ENCODE results near the gene MED26. TPM values are rescaled to one million over a fixed set of nuclear protein-coding genes. Genes with fewer than 3 reads are reported as not detected.

MED26 gene
- total and polyA plus RNA-seq, 2 of the 13 experiments (the other 11 are each of a cell fraction or from before 2014, with no cell fraction given), result 3.5 to 3.8 TPM

DNA sequence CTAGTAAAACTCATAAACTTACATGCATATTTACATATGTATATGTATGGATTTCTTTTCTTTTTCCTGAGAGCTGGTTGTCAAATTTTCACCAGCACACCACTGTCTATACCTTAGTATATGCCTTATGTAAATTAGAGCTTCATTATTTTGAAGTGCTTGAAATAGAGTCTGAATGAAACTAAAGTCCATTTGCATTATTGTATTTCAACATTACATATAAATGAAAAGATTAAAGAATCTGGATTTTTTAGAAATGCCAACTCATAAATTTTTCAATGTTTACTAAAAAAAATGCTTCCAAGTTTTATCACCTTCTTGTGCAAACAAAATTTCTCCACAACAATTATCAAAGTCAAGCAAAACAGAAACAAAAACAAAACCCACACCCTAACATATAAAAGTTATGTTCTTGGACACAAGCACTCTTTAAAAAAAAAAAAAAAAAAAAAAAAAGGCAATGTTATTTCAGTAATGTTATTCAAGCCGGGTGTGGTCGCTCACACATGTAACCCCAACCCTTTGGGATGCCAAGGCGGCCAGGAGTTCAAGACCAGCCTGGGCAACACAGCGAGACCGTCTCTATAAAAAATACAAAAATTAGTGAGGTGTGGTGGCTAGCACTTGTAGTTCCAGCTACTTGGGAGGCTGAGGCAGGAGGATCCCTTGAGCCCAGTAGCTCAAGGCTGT lies 18.3 kb downstream of the MED26 start:
- no peak overlapping the region for H3K9ac ChIP-seq (ENCODE audit: insufficient read depth, low read depth, low read length)
- peaks cover 88% of the 10 kb centered on the region for H3K79me2 ChIP-seq (ENCODE audit: insufficient read depth, low read length)
- no peak overlapping the region for H3K27ac ChIP-seq (ENCODE audit: extremely low read length, insufficient read depth, low read length)
- intact Hi-C loops (cut with micrococcal nuclease; ENCODE audit: unreplicated experiment) (no loop called here), in situ Hi-C loops (cut with HindIII; ENCODE audit: extremely low pct_ligation_motif_present, low pct_unique_long_range_greater_than_20kb) (no loop called here)
- H3K4me1 ChIP-seq (ENCODE audit: insufficient read depth, low read length), result 0 out of 2 replicates have a peak, but pooled peaks cover under 1% of the 10 kb centered on the region
- H3K4me2 ChIP-seq (ENCODE audit: low read depth, low read length), result no peak overlapping the region
- DNase-seq (ENCODE audit: low spot score), result no peak
- ChIA-PET POLR2A (no interaction called here), CTCF (ENCODE audit: low intra/inter-chr PET ratio, low total read pairs) (no interaction called here)
- H3K27me3 ChIP-seq (ENCODE audit: control insufficient read depth in 1 of 2, insufficient read depth in 2 of 2, low read length in 2 of 2), result no peaks in the 10 kb centered on the region
- no peak for ATAC-seq
- peaks cover 8% of the 10 kb centered on the region; the same call in 1 of the 2 replicates for H4K20me1 ChIP-seq (ENCODE audit: insufficient read depth, low read length)
- WGBS (ENCODE audit: low lambda C conversion rate), result 94% methylated on average over 5 of the region's 5 CpGs
- H3K36me3 ChIP-seq (replicated peaks in 1 of 2; ENCODE audit: control insufficient read depth in 1 of 2, insufficient read depth in 2 of 2, low read length in 2 of 2), result no peaks in the 10 kb centered on the region; a peak in 2 of 5 replicates
- H2AFZ ChIP-seq (ENCODE audit: low read length), result no peak overlapping the region
- no TSS peak for BruUV-seq (replicated peaks)
- H3K9me3 ChIP-seq (ENCODE audit: low read length), result no peaks in the 10 kb centered on the region
- FAIRE-seq, result no peak
- no peak overlapping the region for H3K4me3 ChIP-seq (replicated peaks in 1 of 3; ENCODE audit: insufficient read depth in 1 of 3, low read depth in 2 of 3, low read length in 3 of 3)
- TF ChIP-seq ZNF891 (CRISPR knock-in tag; IDR thresholded peaks at IDR 0.05), result no peak
- TF ChIP-seq ZNF766 (CRISPR knock-in tag; IDR thresholded peaks at IDR 0.05; ENCODE audit: borderline replicate concordance), result no peak
- TF ChIP-seq, protein P1, sequence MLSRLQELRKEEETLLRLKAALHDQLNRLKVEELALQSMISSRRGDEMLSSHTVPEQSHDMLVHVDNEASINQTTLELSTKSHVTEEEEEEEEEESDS (CRISPR knock-in tag; IDR thresholded peaks at IDR 0.05; ENCODE audit: borderline replicate concordance), result no peak
- TF ChIP-seq, protein P2, sequence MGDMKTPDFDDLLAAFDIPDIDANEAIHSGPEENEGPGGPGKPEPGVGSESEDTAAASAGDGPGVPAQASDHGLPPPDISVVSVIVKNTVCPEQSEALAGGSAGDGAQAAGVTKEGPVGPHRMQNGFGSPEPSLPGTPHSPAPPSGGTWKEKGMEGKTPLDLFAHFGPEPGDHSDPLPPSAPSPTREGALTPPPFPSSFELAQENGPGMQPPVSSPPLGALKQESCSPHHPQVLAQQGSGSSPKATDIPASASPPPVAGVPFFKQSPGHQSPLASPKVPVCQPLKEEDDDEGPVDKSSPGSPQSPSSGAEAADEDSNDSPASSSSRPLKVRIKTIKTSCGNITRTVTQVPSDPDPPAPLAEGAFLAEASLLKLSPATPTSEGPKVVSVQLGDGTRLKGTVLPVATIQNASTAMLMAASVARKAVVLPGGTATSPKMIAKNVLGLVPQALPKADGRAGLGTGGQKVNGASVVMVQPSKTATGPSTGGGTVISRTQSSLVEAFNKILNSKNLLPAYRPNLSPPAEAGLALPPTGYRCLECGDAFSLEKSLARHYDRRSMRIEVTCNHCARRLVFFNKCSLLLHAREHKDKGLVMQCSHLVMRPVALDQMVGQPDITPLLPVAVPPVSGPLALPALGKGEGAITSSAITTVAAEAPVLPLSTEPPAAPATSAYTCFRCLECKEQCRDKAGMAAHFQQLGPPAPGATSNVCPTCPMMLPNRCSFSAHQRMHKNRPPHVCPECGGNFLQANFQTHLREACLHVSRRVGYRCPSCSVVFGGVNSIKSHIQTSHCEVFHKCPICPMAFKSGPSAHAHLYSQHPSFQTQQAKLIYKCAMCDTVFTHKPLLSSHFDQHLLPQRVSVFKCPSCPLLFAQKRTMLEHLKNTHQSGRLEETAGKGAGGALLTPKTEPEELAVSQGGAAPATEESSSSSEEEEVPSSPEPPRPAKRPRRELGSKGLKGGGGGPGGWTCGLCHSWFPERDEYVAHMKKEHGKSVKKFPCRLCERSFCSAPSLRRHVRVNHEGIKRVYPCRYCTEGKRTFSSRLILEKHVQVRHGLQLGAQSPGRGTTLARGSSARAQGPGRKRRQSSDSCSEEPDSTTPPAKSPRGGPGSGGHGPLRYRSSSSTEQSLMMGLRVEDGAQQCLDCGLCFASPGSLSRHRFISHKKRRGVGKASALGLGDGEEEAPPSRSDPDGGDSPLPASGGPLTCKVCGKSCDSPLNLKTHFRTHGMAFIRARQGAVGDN (CRISPR knock-in tag; IDR thresholded peaks at IDR 0.05), result no peak
- no peak for TF ChIP-seq HDAC2 (CRISPR knock-in tag; IDR thresholded peaks at IDR 0.05)
- TF ChIP-seq SOX6 (IDR thresholded peaks at IDR 0.05), result no peak
- no peak for TF ChIP-seq SOX6 (CRISPR knock-in tag; IDR thresholded peaks at IDR 0.05)
- no peak for TF ChIP-seq RAD51 (IDR thresholded peaks at IDR 0.05; ENCODE audit: borderline replicate concordance)
- no peak for TF ChIP-seq ZNF329 (CRISPR knock-in tag; IDR thresholded peaks at IDR 0.05; ENCODE audit: low read depth)
- TF ChIP-seq JUND (CRISPR knock-in tag; IDR thresholded peaks at IDR 0.05), result no peak
- TF ChIP-seq ZEB1 (IDR thresholded peaks at IDR 0.05; ENCODE audit: insufficient replicate concordance, low read depth), result no peak
- TF ChIP-seq MTA1 (CRISPR knock-in tag; IDR thresholded peaks at IDR 0.05; ENCODE audit: borderline replicate concordance), result no peak
- no peak for TF ChIP-seq SRSF9 (IDR thresholded peaks at IDR 0.05; ENCODE audit: borderline replicate concordance, insufficient read depth, low read depth, low read length, poor library complexity, severe bottlenecking)
- TF ChIP-seq SRF (IDR thresholded peaks at IDR 0.05; ENCODE audit: low read depth, low read length), result no peak
- TF ChIP-seq, protein P3, sequence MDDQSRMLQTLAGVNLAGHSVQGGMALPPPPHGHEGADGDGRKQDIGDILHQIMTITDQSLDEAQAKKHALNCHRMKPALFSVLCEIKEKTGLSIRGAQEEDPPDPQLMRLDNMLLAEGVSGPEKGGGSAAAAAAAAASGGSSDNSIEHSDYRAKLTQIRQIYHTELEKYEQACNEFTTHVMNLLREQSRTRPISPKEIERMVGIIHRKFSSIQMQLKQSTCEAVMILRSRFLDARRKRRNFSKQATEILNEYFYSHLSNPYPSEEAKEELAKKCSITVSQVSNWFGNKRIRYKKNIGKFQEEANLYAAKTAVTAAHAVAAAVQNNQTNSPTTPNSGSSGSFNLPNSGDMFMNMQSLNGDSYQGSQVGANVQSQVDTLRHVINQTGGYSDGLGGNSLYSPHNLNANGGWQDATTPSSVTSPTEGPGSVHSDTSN (CRISPR knock-in tag; IDR thresholded peaks at IDR 0.05; ENCODE audit: borderline replicate concordance), result no peak
- TF ChIP-seq ZNF790 (CRISPR knock-in tag; IDR thresholded peaks at IDR 0.05; ENCODE audit: borderline replicate concordance), result no peak
- TF ChIP-seq, protein P4, sequence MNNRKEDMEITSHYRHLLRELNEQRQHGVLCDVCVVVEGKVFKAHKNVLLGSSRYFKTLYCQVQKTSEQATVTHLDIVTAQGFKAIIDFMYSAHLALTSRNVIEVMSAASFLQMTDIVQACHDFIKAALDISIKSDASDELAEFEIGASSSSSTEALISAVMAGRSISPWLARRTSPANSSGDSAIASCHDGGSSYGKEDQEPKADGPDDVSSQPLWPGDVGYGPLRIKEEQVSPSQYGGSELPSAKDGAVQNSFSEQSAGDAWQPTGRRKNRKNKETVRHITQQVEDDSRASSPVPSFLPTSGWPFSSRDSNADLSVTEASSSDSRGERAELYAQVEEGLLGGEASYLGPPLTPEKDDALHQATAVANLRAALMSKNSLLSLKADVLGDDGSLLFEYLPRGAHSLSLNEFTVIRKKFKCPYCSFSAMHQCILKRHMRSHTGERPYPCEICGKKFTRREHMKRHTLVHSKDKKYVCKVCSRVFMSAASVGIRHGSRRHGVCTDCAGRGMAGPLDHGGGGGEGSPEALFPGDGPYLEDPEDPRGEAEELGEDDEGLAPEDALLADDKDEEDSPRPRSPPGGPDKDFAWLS (CRISPR knock-in tag; IDR thresholded peaks at IDR 0.05; ENCODE audit: borderline replicate concordance), result no peak
